Epithelial cell of proximal tubule (primary cell): ENCODE measurements around the gene SOX14. TPM values are rescaled to one million over a fixed set of nuclear protein-coding genes. Genes with fewer than 3 reads are reported as not detected.

Experiments used
- DNase-seq: peaks from one replicate; pipeline ENCODE4 v3.0.0-alpha.2; 2011; ENCODE audit warnings: low read depth
- H3K4me3 ChIP-seq: 2 replicates; pipeline ENCODE4 v1.5.1; 2011; ENCODE audit warnings: low read depth, mild to moderate bottlenecking, low read length
- total RNA-seq: library from RNA; depleted of rRNA; stranded (reverse); fragments of >200 nt; gene quantifications from 2 replicates; pipeline ENCODE4 v1.2.3, GENCODE V29; 2015
- TF ChIP-seq, protein P1 (sequence below): conservative IDR thresholded peaks from 2 replicates; pipeline ENCODE4 v1.5.1; 2012; ENCODE audit warnings: low read depth, mild to moderate bottlenecking, low read length

Gene SOX14
- total RNA-seq, 1 donor from 2014 or later: not detected

DNA sequence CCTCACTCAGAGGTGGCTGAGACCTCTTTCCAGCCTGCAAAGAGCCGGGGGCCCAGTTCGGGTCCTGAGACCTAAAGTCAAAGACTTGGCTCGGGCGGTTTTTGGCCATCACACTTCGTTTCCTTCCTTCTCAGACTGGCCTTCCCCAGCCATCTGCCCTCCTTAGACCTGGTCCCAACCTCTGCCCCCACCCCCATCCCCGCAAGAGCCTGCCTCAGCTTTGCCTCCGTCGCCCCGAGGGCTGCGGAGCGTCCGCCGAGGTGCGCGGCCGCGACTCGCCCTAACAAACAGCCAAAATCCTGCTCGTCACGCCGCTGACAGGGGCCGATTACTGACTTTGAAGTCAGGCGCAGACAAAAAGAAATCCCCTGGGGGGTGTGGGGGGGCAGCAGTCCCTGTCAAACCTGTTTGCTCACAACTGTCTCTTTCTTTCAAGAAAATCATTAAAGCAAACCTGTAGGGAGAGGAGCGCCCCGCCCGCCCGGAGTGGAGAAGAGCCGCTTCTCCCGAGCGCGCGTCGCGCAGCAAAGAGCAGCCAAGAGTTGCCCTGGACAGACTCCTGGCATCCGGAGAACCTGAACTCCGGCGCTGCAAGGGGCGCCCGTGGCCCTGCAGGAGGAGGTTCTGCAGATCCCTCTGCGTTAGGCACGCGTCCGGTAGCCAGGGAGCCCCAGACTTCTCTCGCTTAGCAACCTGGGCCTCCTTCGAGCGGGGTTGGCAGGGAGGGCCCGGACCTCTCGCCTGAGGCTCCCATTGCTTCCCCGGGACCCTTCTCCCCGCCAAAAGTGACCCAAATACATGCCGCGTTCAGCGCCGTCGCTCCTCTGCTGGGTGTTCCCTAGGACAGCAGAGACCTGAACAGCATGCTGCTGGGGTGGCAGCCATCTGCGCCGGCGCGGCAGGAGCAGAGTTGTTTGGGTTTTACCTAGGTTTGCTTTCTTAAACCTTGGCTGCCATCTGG lies 4.5 kb downstream of the SOX14 start:
- peak overlapping the region; percentile 41 for H3K4me3 ChIP-seq
- DNase-seq: no peak
- TF ChIP-seq, protein P1, sequence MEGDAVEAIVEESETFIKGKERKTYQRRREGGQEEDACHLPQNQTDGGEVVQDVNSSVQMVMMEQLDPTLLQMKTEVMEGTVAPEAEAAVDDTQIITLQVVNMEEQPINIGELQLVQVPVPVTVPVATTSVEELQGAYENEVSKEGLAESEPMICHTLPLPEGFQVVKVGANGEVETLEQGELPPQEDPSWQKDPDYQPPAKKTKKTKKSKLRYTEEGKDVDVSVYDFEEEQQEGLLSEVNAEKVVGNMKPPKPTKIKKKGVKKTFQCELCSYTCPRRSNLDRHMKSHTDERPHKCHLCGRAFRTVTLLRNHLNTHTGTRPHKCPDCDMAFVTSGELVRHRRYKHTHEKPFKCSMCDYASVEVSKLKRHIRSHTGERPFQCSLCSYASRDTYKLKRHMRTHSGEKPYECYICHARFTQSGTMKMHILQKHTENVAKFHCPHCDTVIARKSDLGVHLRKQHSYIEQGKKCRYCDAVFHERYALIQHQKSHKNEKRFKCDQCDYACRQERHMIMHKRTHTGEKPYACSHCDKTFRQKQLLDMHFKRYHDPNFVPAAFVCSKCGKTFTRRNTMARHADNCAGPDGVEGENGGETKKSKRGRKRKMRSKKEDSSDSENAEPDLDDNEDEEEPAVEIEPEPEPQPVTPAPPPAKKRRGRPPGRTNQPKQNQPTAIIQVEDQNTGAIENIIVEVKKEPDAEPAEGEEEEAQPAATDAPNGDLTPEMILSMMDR: no peak

DNA sequence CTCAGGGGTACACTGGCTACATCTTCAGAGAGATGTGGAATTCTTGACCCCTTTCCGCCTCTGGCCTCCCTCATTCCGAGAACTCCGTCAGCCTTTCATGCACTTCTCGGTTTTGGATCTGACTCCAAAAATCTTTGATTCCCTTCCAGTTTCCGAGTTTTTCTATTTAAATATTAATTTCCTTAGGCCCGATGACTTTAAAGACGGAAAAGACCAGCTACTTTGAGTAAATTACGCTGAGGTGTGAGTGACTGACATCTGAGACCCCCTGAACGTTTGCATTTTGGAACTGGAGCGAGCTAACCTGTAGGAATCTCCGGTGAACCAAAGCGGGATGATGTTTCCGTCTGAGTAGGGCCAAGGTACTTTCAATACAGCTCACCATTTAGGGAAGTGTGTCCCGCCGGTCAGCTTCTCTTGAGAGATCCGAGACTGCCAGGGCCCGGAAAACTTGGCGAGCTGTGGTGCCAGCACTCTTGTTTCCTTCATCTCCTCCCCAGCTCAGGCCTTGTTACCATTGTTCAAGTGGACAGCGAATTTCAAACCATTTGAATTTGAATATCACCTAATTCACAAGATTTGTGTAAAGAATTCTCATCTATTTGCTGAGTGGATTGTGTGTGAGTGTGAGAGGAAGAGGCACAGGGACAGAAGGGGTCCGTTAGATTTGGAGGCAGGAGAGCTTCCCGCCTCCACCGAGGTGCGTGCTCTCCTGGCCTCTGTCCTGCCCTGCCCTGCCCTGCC lies 5.4 kb downstream of the SOX14 start:
- no peak for DNase-seq
- TF ChIP-seq, protein P1: no peak
- H3K4me3 ChIP-seq: no peak overlapping the region

DNA sequence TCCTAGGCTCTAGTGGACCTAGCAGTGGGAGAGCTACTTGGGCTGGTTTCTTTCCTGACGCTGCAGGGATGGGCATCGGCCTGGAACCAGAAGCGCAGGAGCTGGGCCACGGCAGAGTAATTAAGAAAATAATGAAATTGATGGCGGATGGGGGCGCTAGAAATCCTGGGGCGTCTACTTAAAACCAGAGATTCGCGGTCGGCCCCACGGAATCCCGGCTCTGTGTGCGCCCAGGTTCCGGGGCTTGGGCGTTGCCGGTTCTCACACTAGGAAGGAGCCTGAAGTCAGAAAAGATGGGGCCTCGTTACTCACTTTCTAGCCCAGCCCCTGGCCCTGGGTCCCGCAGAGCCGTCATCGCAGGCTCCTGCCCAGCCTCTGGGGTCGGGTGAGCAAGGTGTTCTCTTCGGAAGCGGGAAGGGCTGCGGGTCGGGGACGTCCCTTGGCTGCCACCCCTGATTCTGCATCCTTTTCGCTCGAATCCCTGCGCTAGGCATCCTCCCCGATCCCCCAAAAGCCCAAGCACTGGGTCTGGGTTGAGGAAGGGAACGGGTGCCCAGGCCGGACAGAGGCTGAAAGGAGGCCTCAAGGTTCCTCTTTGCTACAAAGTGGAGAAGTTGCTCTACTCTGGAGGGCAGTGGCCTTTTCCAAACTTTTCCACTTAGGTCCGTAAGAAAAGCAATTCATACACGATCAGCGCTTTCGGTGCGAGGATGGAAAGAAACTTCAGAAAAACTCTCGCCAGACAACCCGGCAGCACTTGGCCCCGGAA lies 6.1 kb downstream of the SOX14 start:
- TF ChIP-seq, protein P1: no peak
- H3K4me3 ChIP-seq: no peak overlapping the region
- no peak for DNase-seq

DNA sequence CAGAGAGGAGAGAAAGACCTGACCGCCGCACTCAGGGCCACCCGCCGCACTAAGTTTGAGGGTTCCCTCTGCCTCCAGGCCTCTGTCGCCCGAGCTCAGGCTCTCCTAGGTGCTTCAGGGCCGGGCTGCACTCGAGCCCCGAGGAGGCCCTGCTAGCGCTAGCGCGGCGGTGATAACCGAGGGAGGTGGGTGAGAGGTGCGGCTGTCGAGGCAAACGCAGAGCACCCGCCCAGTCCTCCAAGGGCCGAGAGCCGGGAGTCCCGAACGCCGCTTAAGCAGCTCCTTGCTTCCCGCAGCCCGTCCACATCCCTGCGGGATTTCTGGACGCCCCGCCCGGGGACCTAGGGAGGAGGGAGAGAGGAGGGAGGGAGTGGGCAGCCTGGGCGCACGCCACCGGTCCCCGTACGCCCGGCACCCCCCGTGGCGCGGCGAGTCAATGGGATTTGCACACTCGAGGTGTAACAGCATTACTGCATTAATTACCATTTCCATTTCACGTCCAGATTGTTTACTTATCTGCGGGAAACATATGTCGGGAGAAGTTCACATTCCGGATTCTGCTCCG lies 6.8 kb downstream of the SOX14 start:
- TF ChIP-seq, protein P1: no peak
- H3K4me3 ChIP-seq: no peak overlapping the region
- no peak for DNase-seq

DNA sequence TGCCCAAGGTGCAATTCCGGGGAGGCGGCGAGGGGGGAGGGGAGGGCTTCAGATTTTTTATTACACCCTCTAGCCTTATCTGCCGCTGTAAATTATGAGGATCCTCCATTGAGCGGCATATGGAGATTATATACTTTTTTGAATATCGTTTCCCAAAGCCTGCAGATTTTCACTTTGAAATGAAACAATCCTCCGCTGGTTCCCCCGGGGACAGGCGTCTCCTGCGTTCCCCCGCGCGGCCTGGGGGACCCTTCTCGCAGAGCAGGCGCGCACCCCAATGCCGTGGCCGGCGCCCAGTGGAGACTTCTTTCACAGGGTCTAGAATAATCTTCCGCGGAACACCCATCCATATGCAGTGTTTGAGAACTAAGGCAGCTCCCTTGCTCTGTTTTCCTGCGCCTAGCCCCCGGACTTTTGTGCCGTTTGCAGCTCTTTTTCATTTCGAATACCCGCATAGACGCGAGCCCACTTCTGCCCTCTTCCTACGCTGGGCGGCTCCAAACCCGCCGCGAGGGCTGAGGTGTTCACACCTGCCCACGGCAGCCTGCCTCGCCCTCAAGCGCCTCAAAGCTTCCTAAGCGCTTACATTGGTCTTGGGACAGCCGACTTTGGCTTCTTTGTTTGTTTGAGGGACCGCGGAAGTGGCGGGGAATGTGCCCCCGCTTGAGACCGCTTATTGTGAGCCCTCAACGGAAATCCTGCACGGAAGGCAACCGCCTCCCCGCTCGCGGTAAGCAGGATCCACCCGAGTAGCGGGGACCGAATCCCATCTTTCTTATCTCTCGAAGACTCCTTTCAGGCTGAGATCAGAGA lies 7.5 kb downstream of the SOX14 start:
- DNase-seq: no peak
- TF ChIP-seq, protein P1: no peak
- no peak overlapping the region for H3K4me3 ChIP-seq
